Gastrocnemius medialis (tissue), 4 donors: ENCODE measurements around the gene PECR. TPM values are rescaled to one million over a fixed set of nuclear protein-coding genes. Genes with fewer than 3 reads are reported as not detected.

Experiments used
- ATAC-seq, 2 donors: fragments of 150-250 bp; one replicate each; pipeline ENCODE4 v1.9.1; 2016
- DNase-seq, 2 donors: peaks; one replicate each; pipeline ENCODE4 v3.0.0-alpha.2; 2019
- H3K27ac ChIP-seq, 4 donors: fragments of 200-600 bp; sonication (generic); 1 replicate in 1 of 4; 2 replicates in 3 of 4; pipeline ENCODE4 v1.5.1; 2016 to 2018; ENCODE audit warnings: mild to moderate bottlenecking in 2 of 4, moderate library complexity in 1 of 4
- H3K27me3 ChIP-seq, 3 donors: fragments of 200-600 bp; sonication (generic) in 2 of 3; 1 replicate in 1 of 3; 2 replicates in 2 of 3; pipeline versions ENCODE4 v1.5.1 to v1.6.0; 2016 to 2019; ENCODE audit warnings: mild to moderate bottlenecking in 1 of 3, moderate library complexity in 1 of 3
- H3K36me3 ChIP-seq, 2 donors: fragments of 200-600 bp; sonication (generic) in 1 of 2; one replicate each; pipeline ENCODE4 v1.5.1; 2017 to 2018
- H3K4me1 ChIP-seq, 2 donors: fragments of 200-600 bp; sonication (generic) in 1 of 2; one replicate each; pipeline ENCODE4 v1.5.1; 2016 to 2017; ENCODE audit warnings: mild to moderate bottlenecking in 2 of 2
- H3K4me3 ChIP-seq, 4 donors: fragments of 200-600 bp; sonication (generic) in 3 of 4; 1 replicate in 1 of 4; 2 replicates in 3 of 4; pipeline ENCODE4 v1.5.1; 2016 to 2019; ENCODE audit warnings: mild to moderate bottlenecking in 2 of 4
- H3K9me3 ChIP-seq, 3 donors: fragments of 200-600 bp; sonication (generic) in 2 of 3; 1 replicate in 1 of 3; 2 replicates in 2 of 3; pipeline ENCODE4 v1.5.1; 2016 to 2019
- CTCF ChIP-seq, 5 experiments: fragments of 450-650 bp in 3 of 5; fragments of 200-600 bp in 2 of 5; sonication (generic) in 2 of 5; IDR thresholded peaks in 4 of 5; conservative IDR thresholded peaks in 1 of 5; 1 replicate in 4 of 5; 2 replicates in 1 of 5; pipeline ENCODE4 v1.5.1; 2016 to 2019; ENCODE audit warnings: antibody characterized with exemption in 5 of 5, mild to moderate bottlenecking in 3 of 5, moderate library complexity in 3 of 5
- POLR2A ChIP-seq, 2 donors: fragments of 450-650 bp; IDR thresholded peaks; one replicate each; pipeline ENCODE4 v1.6.1; 2017; ENCODE audit warnings: antibody characterized with exemption in 2 of 2, mild to moderate bottlenecking in 2 of 2, moderate library complexity in 2 of 2
- in situ Hi-C, 4 donors: fragments of 200-750 bp; cut with MboI; loops; one replicate each; pipeline versions ENCODE4 v1.15.0 to v1.8.0; 2017; ENCODE audit warnings: low sequenced_read_pairs in 4 of 4
- intact Hi-C: fragments of 100-400 bp; cut with DNase I; formaldehyde crosslinking; loops from one replicate; pipeline ENCODE4 v1.15.1; 2023; ENCODE audit warnings: low total_unique reads
- total RNA-seq, 4 donors: library from RNA; depleted of rRNA; stranded (reverse); fragments of >200 nt; gene quantifications; one replicate each; pipeline versions ENCODE4 v1.1.0 to v1.2.3, GENCODE V29; 2016

Gene PECR
- total RNA-seq, 4 donors from 2014 or later = 0.42 to 7.5 (median 1.5) TPM

- TF ChIP-seq CTCF (IDR thresholded peaks at IDR 0.05 in 4 of 5, conservative IDR thresholded peaks at IDR 0.05 in 1 of 5) (no peak), POLR2A (IDR thresholded peaks at IDR 0.05) (no peak)
- Histone ChIP-seq H3K4me1 (peaks cover 7 to 10% of the 10 kb centered on the region in 2 donors), H3K27ac (no peak overlapping the region), H3K36me3 (peaks cover 0 to 83% of the 10 kb centered on the region in 2 donors), H3K4me3 (no peak overlapping the region), H3K9me3 (no peaks in the 10 kb centered on the region), H3K27me3 (no peaks in the 10 kb centered on the region)
- DNase-seq = no peak
- in situ Hi-C loops (loop anchor here (10.0 to 25.0 kb wide), 2 partner anchors 292 to 295 kb away; partner anchors contain the start of gene SMARCAL1 (in 4 of the 4)), intact Hi-C loops (no loop called here)
- no peak for ATAC-seq
Measured at GRCh38 chr2:216119986-216120385, 38.4 kb upstream of the PECR start.

- H3K4me3 ChIP-seq = no peak overlapping the region
- H3K36me3 ChIP-seq = peaks cover 0 to 76% of the 10 kb centered on the region in 2 donors
- intact Hi-C loops (no loop called here), in situ Hi-C loops (loop anchor here (10.0 to 25.0 kb wide), 2 partner anchors 293 to 296 kb away; partner anchors contain the start of gene SMARCAL1 (in 4 of the 4))
- ATAC-seq = no peak
- peaks cover 10 to 14% of the 10 kb centered on the region in 2 donors for H3K4me1 ChIP-seq
- no peaks in the 10 kb centered on the region for H3K27me3 ChIP-seq
- no peaks in the 10 kb centered on the region for H3K9me3 ChIP-seq
- no peak overlapping the region for H3K27ac ChIP-seq
- DNase-seq = no peak
- TF ChIP-seq CTCF (IDR thresholded peaks at IDR 0.05 in 4 of 5, conservative IDR thresholded peaks at IDR 0.05 in 1 of 5) = no peak
Measured at GRCh38 chr2:216119146-216119545, 37.5 kb upstream of the PECR start.

- TF ChIP-seq CTCF (IDR thresholded peaks at IDR 0.05 in 4 of 5, conservative IDR thresholded peaks at IDR 0.05 in 1 of 5) (no peak), POLR2A (IDR thresholded peaks at IDR 0.05) (no peak)
- Histone ChIP-seq H3K4me3 (no peak overlapping the region), H3K27ac (no peak overlapping the region), H3K4me1 (peaks cover 11 to 16% of the 10 kb centered on the region in 2 donors), H3K27me3 (no peaks in the 10 kb centered on the region), H3K9me3 (no peaks in the 10 kb centered on the region), H3K36me3 (peaks cover 0 to 76% of the 10 kb centered on the region in 2 donors)
- ATAC-seq (no peak), DNase-seq (no peak)
- intact Hi-C loops (no loop called here), in situ Hi-C loops (loop anchor here (10.0 to 25.0 kb wide), 2 partner anchors 294 to 296 kb away; partner anchors contain the start of gene SMARCAL1 (in 4 of the 4))
Measured at GRCh38 chr2:216118474-216118873, 36.9 kb upstream of the PECR start.

GRCh38 chr2:216117561-216118340 is 36.1 kb upstream of the PECR start:
- Histone ChIP-seq H3K9me3 (no peaks in the 10 kb centered on the region), H3K27ac (no peak overlapping the region), H3K27me3 (no peaks in the 10 kb centered on the region), H3K4me1 (peaks cover 11 to 21% of the 10 kb centered on the region in 2 donors), H3K36me3 (peaks cover 0 to 76% of the 10 kb centered on the region in 2 donors), H3K4me3 (no peak overlapping the region)
- ATAC-seq = no peak
- no peak for DNase-seq
- intact Hi-C loops = no loop called here
- TF ChIP-seq CTCF (IDR thresholded peaks at IDR 0.05 in 4 of 5, conservative IDR thresholded peaks at IDR 0.05 in 1 of 5) (no peak), POLR2A (IDR thresholded peaks at IDR 0.05) (no peak)
- in situ Hi-C loops = loop anchor here (10.0 to 25.0 kb wide), 2 partner anchors 295 to 297 kb away; partner anchors contain the start of gene SMARCAL1 (in 4 of the 4)
